SU-DHL-6 (cell line): Measurements from ENCODE around the gene SRL.
A peak's percentile ranks its signal among the peaks of the same experiment; 100 is the strongest.

Experiments
- H2AFZ ChIP-seq: fragments of 200-600 bp; sonication (generic); 2 replicates; pipeline ENCODE4 v1.6.1; 2014; ENCODE audit warnings: low read depth, mild to moderate bottlenecking, moderate library complexity, mixed read lengths, antibody characterized with exemption, low read length; ENCODE audit not compliant: severe bottlenecking
- H3F3A ChIP-seq: fragments of 200-600 bp; shearing (Covaris generic); 2 replicates; pipeline ENCODE4 v1.6.0; 2016; ENCODE audit warnings: antibody characterized with exemption, mild to moderate bottlenecking; ENCODE audit not compliant: insufficient read depth
- H3K27ac ChIP-seq: fragments of 200-600 bp; sonication (generic); 2 replicates; pipeline ENCODE4 v1.5.1; 2016; ENCODE audit warnings: low read depth, mild to moderate bottlenecking, low read length, moderate library complexity, mixed read lengths
- H3K27me3 ChIP-seq: fragments of 200-600 bp; sonication (generic), shearing (Covaris generic); 2 replicates; pipeline ENCODE4 v1.6.0; 2014; ENCODE audit warnings: mild to moderate bottlenecking, low read length
- H3K36me3 ChIP-seq: fragments of 200-600 bp; sonication (generic); 2 replicates; pipeline ENCODE4 v1.6.1; 2014; ENCODE audit warnings: mild to moderate bottlenecking, low read length, mixed read lengths
- H3K4me2 ChIP-seq: fragments of 300-600, 200-600 bp; shearing (Covaris generic), sonication (generic); 2 replicates; pipeline ENCODE4 v1.6.0; 2014; ENCODE audit warnings: low read length, low read depth, mild to moderate bottlenecking; ENCODE audit not compliant: poor library complexity, severe bottlenecking
- H3K4me3 ChIP-seq: fragments of 200-600 bp; sonication (generic); 2 replicates; pipeline ENCODE4 v1.5.1; 2014; ENCODE audit warnings: antibody characterized with exemption, low read length, mild to moderate bottlenecking, mixed read lengths; ENCODE audit not compliant: insufficient read depth, poor library complexity, severe bottlenecking
- H3K79me2 ChIP-seq: fragments of 200-600 bp; sonication (generic); 2 replicates; pipeline ENCODE4 v1.6.1; 2014; ENCODE audit warnings: mild to moderate bottlenecking, low read length, moderate library complexity; ENCODE audit not compliant: insufficient read depth
- H3K9ac ChIP-seq: fragments of 200-600 bp; sonication (generic); 2 replicates; pipeline ENCODE4 v1.7.0; 2014; ENCODE audit warnings: mild to moderate bottlenecking, low read length
- H3K9me2 ChIP-seq: fragments of 200-600 bp; sonication (generic); replicated peaks from 2 replicates; pipeline ENCODE4 v1.6.1; 2014; ENCODE audit warnings: low read length; ENCODE audit not compliant: insufficient read depth
- H3K9me3 ChIP-seq: fragments of 200-600 bp; sonication (generic); 2 replicates; pipeline ENCODE4 v1.6.1; 2014; ENCODE audit warnings: low read length, mixed read lengths; ENCODE audit not compliant: insufficient read depth
- H4K20me1 ChIP-seq: fragments of 200-600 bp; sonication (generic); 2 replicates; pipeline ENCODE4 v1.6.1; 2014; ENCODE audit warnings: low read depth, mild to moderate bottlenecking, antibody characterized with exemption, low read length, moderate library complexity, mixed read lengths
- CTCF ChIP-seq: fragments of 200-600 bp; sonication (generic); IDR thresholded peaks from one replicate; pipeline ENCODE4 v1.5.1; 2017; ENCODE audit warnings: antibody characterized with exemption, mild to moderate bottlenecking, low read length, moderate library complexity; ENCODE audit not compliant: insufficient read depth, poor library complexity, severe bottlenecking
- EZH2phosphoT487 ChIP-seq: fragments of 200-600 bp; sonication (generic), shearing (Covaris generic); conservative IDR thresholded peaks from 2 replicates; pipeline ENCODE4 v1.6.1; 2018; ENCODE audit warnings: mild to moderate bottlenecking, antibody characterized with exemption, low read length, moderate library complexity, mixed read lengths

SRL gene

DNA sequence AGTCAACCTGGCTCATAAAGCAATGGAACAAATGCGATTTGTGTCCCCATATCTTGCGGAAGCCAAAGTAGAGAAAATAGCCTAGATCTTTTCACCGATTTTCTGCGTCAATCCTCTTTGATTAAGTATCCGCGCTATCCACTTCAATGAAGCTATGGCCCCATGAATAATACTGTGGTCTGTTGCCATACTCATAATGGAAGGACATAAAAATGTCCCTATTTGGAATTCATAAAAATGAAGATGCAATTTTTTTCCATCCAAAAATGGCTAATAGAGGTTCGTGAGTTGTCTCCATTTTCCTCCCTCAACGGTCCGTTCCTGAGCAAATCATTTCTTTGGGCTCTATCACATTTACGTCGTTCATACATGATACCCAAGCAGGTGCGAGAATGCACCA, 100.3 kb downstream of the SRL start:
- no peaks in the 10 kb centered on the region for H3K36me3 ChIP-seq
- no peaks in the 10 kb centered on the region for H3K27me3 ChIP-seq
- H3K9me3 ChIP-seq: no peaks in the 10 kb centered on the region
- no peaks in the 10 kb centered on the region for H3F3A ChIP-seq
- H4K20me1 ChIP-seq: no peaks in the 10 kb centered on the region
- H3K9me2 ChIP-seq: no peaks in the 10 kb centered on the region
- H3K4me2 ChIP-seq: no peak overlapping the region
- H3K27ac ChIP-seq: no peak overlapping the region
- no peaks in the 10 kb centered on the region for H3K79me2 ChIP-seq
- no peak overlapping the region for H3K4me3 ChIP-seq
- H3K9ac ChIP-seq: no peak overlapping the region
- TF ChIP-seq CTCF (no peak), EZH2phosphoT487 (no peak)
- no peak overlapping the region for H2AFZ ChIP-seq

- Histone ChIP-seq H3K9me3 (no peaks in the 10 kb centered on the region), H3K79me2 (no peaks in the 10 kb centered on the region), H2AFZ (no peak overlapping the region), H3K9me2 (no peaks in the 10 kb centered on the region), H3K4me2 (no peak overlapping the region), H3F3A (no peaks in the 10 kb centered on the region), H3K27ac (no peak overlapping the region), H3K9ac (0 out of 2 replicates have a peak overlapping the region, but pooled peaks have one; percentile 3), H4K20me1 (no peaks in the 10 kb centered on the region), H3K27me3 (no peaks in the 10 kb centered on the region), H3K4me3 (no peak overlapping the region), H3K36me3 (no peaks in the 10 kb centered on the region)
- TF ChIP-seq EZH2phosphoT487 (no peak), CTCF (no peak)
Observed at GRCh38 chr16:4140652-4141051, 101.2 kb downstream of the SRL start.

DNA sequence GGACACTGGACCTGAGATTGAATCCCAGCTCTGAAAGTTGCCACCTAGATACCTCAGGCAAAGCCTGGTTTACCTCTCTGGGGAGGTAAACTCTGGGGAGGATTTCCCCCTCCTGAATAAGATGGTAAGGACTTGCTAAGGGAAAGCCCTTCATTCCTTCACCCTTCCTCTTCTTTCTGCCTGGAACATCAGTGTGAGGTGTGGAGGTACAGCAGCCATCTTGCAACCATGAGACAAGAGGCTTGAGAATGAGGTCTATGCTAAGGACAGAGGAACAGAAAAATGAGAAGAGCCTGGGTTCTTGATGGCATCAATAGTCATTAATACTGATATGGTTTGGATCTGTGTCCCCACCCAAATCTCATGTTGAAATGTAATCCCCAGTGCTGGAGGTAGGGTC, 101.9 kb downstream of the SRL start:
- Histone ChIP-seq H3K9ac (0 out of 2 replicates have a peak overlapping the region, but pooled peaks have one; percentile 3), H3K27ac (no peak overlapping the region)
- TF ChIP-seq CTCF (no peak), EZH2phosphoT487 (no peak)

More for the DNA sequence above, 101.9 kb downstream of the SRL start:
- H2AFZ ChIP-seq: no peak overlapping the region
- no peaks in the 10 kb centered on the region for H3K36me3 ChIP-seq
- no peaks in the 10 kb centered on the region for H3K79me2 ChIP-seq
- no peak overlapping the region for H3K4me2 ChIP-seq
- H3K4me3 ChIP-seq: no peak overlapping the region
- no peaks in the 10 kb centered on the region for H3K27me3 ChIP-seq
- no peaks in the 10 kb centered on the region for H4K20me1 ChIP-seq
- H3K9me2 ChIP-seq: no peaks in the 10 kb centered on the region
- no peaks in the 10 kb centered on the region for H3F3A ChIP-seq
- H3K9me3 ChIP-seq: no peaks in the 10 kb centered on the region
